Measurements from ENCODE around the gene GLI3. TPM values are rescaled to one million over a fixed set of nuclear protein-coding genes. Genes with fewer than 3 reads are reported as not detected.

Gene GLI3
- polyA plus RNA-seq, 1 of the 3 experiments (the other 2 are of a cell fraction), result 0.08 TPM

- no peak for TF ChIP-seq ZBTB33 (IDR thresholded peaks at IDR 0.05; ENCODE audit: borderline replicate concordance, low read depth)
Measured at GRCh38 chr7:42006801-42007513, 230.1 kb downstream of the GLI3 start (continued).

- H3K9ac ChIP-seq, result no peak overlapping the region
- H3K4me2 ChIP-seq, result no peak overlapping the region
- no peak overlapping the region for H2AFZ ChIP-seq (ENCODE audit: low read depth)
- peaks cover 0 to 1% of the 10 kb centered on the region in 2 experiments; a peak in 1 of 4 replicates for H3K4me1 ChIP-seq (ENCODE audit: control insufficient read depth in 1 of 2, insufficient read depth in 2 of 2, low read depth in 1 of 2, low read length in 1 of 2)
- WGBS (ENCODE audit: low lambda C conversion rate), result 2% methylated on average over 2 of the region's 2 CpGs
- no peaks in the 10 kb centered on the region for H3K36me3 ChIP-seq (replicated peaks in 1 of 2; ENCODE audit: control insufficient read depth in 1 of 2, insufficient read depth in 2 of 2, low read length in 1 of 2)
- H3K27me3 ChIP-seq (ENCODE audit: insufficient read depth), result peaks cover 59% of the 10 kb centered on the region
- no peak overlapping the region for H3K27ac ChIP-seq (ENCODE audit: low read depth in 2 of 2, low read length in 1 of 2)
- H3K9me3 ChIP-seq, result no peaks in the 10 kb centered on the region
- CTCF ChIA-PET, result interaction anchor here (0.8 to 2.2 kb wide), 4 partner anchors 12 to 841 kb away, joined by 3 to 6 read pairs (median 4); no protein-coding TSS in a partner anchor
- no peak for DNase-seq
- no peaks in the 10 kb centered on the region for H3F3A ChIP-seq (replicated peaks; ENCODE audit: insufficient read depth)
- TF ChIP-seq MAX (IDR thresholded peaks at IDR 0.05; ENCODE audit: low read depth) (no peak), GABPA (IDR thresholded peaks at IDR 0.05; ENCODE audit: low read depth) (no peak), RAD21 (IDR thresholded peaks at IDR 0.05; ENCODE audit: low read length) (no peak), EP300 (IDR thresholded peaks at IDR 0.05; ENCODE audit: borderline replicate concordance in 1 of 2, low read depth in 1 of 2, low read length in 1 of 2) (no peak), FOSL2 (IDR thresholded peaks at IDR 0.05; ENCODE audit: borderline replicate concordance, low read depth) (no peak), REST (IDR thresholded peaks at IDR 0.05; ENCODE audit: low read depth, low read length) (no peak), JUND (IDR thresholded peaks at IDR 0.05) (no peak), NRF1 (IDR thresholded peaks at IDR 0.05; ENCODE audit: low read depth, low read length) (no peak), ELF1 (IDR thresholded peaks at IDR 0.05) (no peak), TCF12 (IDR thresholded peaks at IDR 0.05) (no peak), RXRA (IDR thresholded peaks at IDR 0.05; ENCODE audit: borderline replicate concordance, low read depth) (no peak), FOXM1 (IDR thresholded peaks at IDR 0.05; ENCODE audit: low read depth) (no peak)
- TF ChIP-seq, protein P1, sequence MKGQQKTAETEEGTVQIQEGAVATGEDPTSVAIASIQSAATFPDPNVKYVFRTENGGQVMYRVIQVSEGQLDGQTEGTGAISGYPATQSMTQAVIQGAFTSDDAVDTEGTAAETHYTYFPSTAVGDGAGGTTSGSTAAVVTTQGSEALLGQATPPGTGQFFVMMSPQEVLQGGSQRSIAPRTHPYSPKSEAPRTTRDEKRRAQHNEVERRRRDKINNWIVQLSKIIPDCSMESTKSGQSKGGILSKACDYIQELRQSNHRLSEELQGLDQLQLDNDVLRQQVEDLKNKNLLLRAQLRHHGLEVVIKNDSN (IDR thresholded peaks at IDR 0.05; ENCODE audit: borderline replicate concordance, low read depth), result no peak
- H3K79me2 ChIP-seq (ENCODE audit: insufficient read depth), result no peaks in the 10 kb centered on the region
- no peak overlapping the region for H3K4me3 ChIP-seq (ENCODE audit: low read depth in 2 of 2, low read length in 1 of 2)
- POLR2A ChIA-PET, result no interaction called here
- peaks cover 6% of the 10 kb centered on the region for H3K9me2 ChIP-seq
- no peaks in the 10 kb centered on the region for H4K20me1 ChIP-seq (ENCODE audit: insufficient read depth)
Measured at GRCh38 chr7:42002654-42003053, 234.4 kb downstream of the GLI3 start.

Data from SK-N-SH (cell line).